GM21528 (cell line): ENCODE data around the gene P2RX7.
"Not testable (repeated sequence)": the region's sequence is repeated elsewhere in the genome, so short reads cannot be mapped to it uniquely, and the experiment has no call there.

ENCODE experiments used
- ATAC-seq: cut with Tn5 transposase; IDR thresholded peaks from one replicate; pipeline ENCODE4 v1.9.1; 2021; ENCODE audit warnings: mild to moderate bottlenecking, moderate library complexity; ENCODE audit not compliant: unreplicated experiment, low FRiP score

Gene P2RX7

DNA sequence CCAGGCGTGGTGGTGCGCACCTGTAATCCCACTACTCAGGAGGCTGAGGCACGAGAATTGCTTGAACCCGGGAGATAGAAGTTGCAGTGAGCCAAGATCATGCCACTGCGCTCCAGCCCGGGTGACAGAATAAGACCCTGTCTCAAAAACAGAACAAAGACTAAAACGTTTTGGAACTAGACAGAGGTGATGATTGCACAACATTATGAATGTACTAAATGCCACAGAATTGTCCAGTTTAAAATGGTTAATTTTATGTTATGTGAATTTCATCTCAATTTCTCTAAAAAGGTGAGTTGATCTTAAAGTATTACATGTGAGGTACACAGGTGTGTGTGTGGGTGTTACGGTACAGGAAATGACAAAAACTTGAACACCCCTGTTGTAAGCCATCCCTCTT lies 93.7 kb downstream of the P2RX7 start:
- ATAC-seq = no peak

DNA sequence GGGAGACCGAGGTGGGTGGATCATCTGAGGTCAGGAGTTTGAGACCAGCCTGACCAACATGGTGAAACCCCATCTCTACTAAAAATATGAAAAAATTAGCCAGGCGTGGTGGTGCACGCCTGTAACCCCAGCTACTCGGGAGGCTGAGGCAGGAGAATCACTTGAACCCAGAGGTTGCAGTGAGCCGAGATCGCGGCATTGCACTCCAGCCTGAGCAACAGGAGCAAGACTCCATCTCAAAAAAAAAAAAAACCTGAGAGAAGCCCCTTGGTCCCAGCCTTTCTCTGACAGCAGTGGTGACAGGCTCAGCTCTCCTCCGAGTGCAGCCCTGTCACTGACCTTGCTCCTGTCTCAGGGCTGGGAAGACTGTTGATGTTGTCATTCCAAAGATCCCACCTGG lies 94.2 kb downstream of the P2RX7 start:
- not testable (repeated sequence) for ATAC-seq

DNA sequence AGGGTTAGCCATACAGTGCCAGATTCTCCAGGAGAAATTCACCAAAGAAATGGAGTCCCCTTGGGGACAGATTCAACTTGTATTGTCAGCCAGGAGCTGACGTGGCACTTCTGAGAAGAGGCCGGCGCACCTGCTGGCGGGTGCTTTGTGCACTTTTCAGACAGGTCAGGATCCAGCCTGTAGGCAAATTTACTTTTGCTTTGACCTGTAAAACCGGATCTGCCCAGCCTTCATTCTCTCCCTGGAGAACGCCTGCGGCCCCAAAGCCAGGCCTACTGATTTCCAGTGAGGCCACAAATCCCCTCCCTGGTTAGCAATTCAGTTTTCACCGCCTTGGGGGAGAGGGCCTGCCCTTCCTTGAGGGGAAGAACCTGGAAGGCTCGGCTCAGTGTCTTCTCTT lies 94.6 kb downstream of the P2RX7 start:
- no peak for ATAC-seq

DNA sequence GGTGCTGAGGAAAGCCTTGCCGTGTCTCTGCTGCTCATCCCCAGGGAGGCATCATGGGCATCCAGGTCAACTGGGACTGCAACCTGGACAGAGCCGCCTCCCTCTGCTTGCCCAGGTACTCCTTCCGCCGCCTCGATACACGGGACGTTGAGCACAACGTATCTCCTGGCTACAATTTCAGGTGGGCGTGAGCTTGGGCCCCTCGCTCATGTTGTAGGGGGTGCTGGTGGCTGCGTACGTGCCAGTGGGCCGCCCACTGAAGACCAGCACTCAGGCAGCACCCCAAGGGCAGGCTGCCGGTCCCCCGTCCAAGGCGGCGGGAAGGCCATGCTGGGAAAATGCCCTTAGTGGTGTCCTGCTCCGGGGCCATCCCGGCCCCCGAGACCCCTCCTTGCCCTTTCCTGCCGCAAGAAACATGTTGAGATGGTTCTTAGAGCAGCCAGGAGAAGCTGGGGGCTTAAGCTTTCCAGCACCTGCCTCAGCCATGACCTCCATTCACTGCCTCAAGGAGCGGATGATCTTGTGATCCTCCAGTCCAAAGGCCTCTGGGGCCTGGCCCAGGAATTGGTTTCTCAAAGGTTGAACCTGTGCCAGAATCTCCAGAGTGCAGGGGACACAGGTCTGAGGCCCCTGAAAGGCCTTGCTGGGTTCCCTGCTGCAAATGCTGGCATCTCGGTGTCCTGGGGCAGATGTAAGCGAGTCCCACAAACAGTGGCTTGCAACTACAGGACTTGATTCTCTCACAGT lies 96.4 kb downstream of the P2RX7 start:
- ATAC-seq = no peak

DNA sequence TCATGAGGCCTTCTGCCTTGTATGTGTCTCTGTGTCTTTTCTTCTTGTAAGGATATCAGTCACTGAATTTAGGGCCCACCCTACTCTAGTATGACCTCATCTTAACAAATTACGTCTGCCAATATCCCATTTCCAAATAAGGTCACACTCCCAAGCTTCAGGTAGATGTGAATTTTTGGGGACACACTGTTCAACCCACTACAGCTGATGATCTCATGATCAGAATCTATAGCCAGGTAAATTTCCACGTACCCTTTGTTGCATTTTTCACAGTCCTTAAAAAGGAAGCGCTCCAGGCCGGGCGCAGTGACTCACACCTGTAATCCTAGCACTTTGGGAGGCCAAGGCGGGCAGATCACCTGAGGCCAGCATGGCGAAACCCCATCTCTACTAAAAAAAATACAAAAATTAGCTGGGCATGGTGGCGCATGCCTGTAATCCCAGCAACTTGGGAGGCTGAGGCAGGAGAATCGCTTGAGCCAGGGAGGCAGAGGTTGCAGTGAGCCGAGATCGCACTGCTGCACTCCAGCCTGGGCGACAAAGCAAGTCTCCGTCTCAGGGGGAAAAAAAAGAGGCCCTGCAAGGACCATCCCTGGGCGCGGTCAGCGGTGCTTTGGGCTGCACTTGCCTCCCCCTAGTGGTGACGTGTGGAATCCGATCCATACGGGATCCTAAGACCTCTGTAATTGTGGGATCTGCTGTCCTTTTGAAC lies 97.3 kb downstream of the P2RX7 start:
- ATAC-seq = not testable (repeated sequence)

DNA sequence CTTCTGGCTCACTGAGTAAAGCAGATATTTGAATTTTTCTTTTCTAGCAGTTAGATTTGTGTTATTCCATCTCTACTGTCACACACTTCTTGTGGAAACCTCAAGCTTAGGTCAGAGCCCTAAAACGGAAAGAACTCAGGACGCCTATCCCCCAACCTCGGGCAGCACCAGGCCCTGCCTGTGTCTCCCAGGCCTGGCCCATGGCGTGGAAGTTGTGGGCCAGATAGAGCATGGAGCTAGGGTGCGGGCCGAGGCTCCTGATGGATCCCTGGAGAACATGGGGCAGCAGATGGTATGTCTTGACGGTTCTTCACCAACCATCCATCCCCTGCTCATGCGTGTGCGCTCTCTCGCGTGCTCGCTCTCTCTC lies 97.8 kb downstream of the P2RX7 start:
- ATAC-seq = no peak

DNA sequence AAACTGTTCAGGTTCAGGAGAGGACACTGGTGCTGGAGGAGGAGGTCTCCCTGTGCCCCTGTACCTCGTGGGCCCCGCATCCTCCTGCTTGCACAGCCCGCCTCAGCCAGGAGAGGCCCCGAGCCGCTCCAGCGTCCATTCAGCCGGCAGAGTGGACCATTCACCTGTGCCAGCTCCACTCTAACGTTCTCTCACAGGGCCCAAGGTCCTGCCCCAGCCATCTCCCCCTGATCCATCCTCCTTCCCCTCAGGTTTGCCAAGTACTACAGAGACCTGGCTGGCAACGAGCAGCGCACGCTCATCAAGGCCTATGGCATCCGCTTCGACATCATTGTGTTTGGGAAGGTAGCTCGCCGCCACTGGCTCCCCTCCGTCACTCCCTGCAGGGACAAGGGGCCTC lies 99.5 kb downstream of the P2RX7 start:
- no peak for ATAC-seq

DNA sequence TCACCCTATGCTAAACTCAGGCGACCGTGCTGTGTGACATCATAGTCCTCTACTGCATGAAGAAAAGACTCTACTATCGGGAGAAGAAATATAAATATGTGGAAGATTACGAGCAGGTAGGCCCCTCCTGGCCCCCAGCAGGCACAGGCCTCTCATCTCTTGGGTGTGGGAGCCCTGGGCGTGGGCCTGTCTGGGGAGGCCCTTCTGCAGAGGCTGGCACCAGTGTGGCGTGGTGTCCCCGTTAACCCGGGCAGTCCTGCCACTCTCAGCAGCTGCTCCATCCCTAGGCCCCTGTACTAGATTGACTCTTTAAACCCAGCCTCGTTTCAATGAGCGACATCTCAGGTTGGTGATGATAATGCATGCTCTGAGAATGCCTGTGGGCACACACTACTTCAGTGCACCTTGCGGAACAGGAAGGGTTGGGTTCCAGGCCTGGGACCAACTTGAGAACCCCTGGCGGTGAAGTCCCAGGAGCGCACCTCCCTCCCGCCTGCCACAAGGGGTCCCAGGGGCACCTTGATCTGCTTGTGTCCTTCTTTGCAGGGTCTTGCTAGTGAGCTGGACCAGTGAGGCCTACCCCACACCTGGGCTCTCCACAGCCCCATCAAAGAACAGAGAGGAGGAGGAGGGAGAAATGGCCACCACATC lies 100.4 kb downstream of the P2RX7 start:
- no peak for ATAC-seq

DNA sequence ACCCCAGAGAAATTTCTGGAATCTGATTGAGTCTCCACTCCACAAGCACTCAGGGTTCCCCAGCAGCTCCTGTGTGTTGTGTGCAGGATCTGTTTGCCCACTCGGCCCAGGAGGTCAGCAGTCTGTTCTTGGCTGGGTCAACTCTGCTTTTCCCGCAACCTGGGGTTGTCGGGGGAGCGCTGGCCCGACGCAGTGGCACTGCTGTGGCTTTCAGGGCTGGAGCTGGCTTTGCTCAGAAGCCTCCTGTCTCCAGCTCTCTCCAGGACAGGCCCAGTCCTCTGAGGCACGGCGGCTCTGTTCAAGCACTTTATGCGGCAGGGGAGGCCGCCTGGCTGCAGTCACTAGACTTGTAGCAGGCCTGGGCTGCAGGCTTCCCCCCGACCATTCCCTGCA lies 100.9 kb downstream of the P2RX7 start:
- no peak for ATAC-seq

DNA sequence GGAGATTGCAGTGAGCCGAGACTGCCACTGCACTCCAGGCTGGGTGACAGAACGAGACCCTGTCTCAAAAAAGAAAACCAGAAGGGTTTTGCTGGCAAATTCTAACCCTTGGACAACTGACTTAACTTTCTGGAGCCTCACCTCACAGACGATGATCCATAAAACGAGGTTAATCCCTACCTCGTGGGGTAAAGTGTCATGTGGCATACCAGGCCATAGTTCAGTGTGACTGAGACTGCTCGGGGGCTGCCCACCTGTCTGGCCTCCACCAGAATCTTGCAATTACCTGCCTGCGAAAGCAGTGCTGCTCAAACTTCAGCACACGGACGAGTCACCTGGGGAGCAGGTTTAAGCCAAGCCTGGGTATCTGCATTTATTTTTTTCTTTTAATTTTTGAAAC lies 104.1 kb downstream of the P2RX7 start:
- no peak for ATAC-seq

DNA sequence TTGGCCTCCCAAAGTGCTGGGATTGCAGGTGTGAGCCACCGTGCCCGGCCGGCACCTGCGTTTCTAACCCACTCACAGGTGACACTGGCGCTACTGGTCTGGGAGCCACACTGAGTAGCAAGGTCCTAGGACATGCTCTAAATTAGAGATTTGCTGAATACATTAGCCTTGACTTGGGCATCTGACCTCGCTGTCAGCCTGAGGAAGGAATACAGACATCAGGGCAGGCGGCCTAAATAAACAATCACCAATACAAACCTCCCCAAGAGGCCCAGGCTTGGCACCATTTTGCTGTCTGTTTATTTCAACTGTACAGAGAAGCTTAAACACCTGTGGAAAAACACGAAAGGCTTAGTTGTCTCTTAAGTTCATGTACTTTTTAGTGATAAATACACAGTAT lies 104.7 kb downstream of the P2RX7 start:
- ATAC-seq = no peak
